GM21515 (cell line): ENCODE measurements around the gene ZCCHC14.
"Not testable (repeated sequence)": the region's sequence is repeated elsewhere in the genome, so short reads cannot be mapped to it uniquely, and the experiment has no call there.

Experiments
- ATAC-seq: cut with Tn5 transposase; IDR thresholded peaks from one replicate; pipeline ENCODE4 v1.9.1; 2021; ENCODE audit not compliant: unreplicated experiment

The ZCCHC14 gene

GRCh38 chr16:87497767-87498290, 5.0 kb upstream of the ZCCHC14 start:
- not testable (repeated sequence) for ATAC-seq

GRCh38 chr16:87497023-87497766, 4.4 kb upstream of the ZCCHC14 start:
- ATAC-seq, result not testable (repeated sequence)

DNA sequence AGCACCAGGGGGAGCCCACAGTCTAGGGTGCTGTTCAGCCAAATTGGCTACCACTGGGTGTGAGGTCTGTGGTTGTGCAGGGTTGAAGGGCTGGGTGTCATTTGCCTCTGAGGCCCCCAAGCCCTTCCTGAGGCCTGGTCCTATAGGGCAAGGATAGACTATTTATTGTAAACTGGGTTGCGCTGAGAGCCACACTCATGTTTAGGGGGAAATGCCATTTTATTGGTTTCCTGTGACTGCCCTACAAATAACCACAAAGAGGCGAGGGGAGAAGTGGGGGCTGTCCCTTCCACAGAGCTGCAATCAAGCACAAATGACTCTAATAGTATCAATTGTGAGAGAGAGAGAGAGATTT, 3.6 kb upstream of the ZCCHC14 start:
- ATAC-seq, result no peak

GRCh38 chr16:87495578-87496446, 3.0 kb upstream of the ZCCHC14 start:
- ATAC-seq, result no peak

DNA sequence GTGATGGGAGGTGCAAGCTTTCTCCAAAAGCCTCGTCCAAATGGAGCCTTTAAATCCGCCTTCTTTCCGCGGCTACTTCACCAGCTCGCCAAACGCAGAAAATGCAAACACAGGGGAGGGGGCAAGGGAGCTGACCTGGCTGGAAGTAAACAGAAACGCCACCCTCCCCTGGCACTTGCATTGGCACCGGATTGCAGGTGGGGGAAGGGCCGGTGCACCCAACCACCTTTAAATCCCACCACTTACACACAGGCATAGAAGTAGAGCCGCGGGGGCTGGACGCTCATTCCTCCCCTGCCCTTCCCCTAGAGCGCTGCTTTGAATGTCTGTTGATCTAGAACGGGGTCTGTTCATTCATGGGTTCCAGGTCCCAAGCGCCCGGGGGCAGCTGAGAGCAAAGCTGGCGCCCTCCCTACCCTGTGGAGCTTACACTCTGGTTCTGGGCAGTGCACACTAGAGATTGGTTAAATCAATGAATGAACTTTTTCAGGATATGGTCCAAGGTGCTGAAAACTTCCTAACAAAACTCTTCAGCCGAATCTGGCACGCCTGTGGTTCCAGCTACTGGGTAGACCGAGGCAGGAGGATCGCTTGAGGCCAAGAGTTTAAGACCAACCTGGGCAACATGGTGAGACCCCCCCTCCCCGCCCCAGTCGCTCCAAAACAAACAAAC, 920 bp upstream of the ZCCHC14 start:
- ATAC-seq, result no peak

DNA sequence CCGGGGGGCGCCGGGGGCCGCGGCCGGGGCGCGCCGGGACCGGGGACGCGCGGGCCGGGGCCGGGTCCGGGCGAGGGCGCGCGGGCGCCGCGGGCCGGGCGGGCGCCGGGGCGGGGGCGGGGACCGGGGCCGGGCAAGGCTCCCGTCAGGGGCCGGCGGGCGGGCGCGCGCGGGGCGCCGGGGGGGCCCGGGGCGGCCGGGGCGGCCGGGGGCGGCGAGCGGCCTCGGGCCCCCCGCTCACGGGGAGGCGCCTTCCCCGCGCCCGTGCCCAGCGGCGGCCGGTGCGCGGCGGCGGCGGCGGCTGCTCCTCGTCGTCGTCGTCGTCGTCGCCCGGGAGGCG, 563 bp downstream of the ZCCHC14 start:
- ATAC-seq, result no peak

DNA sequence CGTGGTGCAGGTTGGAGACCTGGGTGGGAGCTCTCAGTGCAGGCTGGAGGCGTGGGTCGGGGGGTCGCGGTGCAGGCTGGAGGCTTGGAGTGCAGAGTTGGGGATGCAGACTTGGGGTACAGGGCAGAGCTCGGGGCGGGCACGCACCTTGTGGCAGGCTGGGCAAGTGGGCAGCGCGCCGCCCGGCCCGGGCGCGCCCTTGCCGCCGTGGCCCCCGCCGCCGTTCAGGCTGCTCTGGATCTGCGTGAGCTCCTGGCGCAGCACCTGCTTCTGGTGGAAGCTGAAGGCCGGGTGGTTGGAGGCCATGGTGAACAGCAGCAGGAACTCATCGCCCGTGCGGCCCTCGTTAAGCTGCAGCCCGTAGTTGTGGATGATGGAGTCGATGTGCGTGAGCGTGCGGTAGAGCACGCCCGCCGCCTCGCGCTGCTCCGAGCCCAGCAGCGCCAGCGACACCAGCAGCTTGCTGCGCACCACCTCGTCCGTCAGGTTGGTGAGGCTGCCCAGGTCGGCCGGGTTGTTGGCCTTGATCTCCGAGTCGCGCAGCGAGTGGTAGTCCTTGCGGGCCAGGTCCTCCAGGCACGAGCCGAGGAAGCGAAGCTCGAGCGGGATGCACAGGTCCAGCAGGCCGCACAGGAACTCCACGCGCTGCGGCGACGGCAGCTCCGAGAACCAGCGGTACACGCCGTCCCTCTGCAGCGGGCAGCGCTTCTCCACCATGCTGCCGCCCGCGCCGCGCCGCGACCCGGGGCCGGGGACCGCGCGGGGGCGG, 1.1 kb downstream of the ZCCHC14 start:
- no peak for ATAC-seq

DNA sequence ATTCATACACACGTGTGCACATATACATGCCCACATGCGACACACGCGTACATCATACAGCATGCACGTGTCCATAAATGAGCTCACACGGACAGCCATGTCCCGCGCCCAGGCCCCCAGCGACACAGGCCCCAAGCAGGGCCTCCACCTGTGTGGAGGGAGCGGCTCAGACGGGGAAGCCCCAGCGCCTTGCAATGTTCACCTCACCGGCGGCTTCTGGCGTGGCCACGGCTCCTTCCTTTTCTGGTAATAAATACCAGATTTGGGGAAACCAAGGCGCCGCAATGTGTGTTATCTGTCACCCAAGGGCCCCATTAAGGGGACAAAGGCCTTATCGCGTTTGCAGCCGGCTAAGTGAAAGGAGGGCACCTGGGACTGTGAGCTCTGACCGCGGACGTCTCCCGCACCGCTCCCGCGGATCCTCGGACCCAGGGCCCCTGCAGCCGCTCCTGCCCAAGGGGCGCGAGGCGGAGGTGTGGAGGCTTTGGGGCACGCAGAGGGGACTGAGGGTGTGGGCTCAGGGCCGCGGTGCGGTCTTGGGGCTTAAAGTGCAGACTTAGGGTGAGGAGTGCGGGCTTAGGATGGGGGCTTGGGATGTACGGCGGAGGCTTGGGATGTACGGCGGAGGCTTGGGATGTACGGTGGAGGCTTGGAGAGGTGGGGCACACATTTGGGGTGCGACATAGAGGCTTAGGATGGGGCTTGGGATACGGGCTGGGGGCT, 1.9 kb downstream of the ZCCHC14 start:
- ATAC-seq, result not testable (repeated sequence)

DNA sequence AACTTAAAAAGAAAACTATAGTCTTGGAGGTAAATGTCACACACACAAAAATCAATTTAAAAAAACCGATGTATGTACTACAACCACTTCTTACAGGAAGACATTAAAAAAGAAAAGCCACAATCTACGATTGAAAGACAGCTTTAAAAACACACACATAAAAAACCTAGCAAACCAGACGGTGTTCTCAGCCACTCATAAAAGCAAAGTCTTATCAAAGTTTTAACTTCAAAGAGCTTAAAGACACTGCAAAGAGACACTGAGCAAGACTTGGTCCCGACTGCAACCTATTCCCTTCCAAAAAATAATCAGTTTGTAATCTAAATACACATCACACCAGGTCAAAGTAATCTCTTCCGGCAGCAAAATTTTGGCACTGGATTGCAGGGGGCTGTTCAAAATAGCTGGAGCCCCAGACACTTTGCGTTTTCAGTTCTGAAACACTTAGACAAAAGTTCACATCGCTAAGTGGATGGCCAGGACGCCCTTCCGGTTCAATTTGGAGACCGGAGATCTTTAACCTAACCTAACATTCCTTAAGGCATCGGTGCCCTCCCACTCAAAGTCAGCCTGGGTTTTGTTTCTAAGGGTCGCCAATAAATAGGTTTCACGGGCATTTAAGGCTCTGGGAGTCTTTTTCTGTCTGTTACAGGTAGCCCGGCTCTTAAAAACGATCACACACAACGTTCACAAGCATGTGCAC, 2.6 kb downstream of the ZCCHC14 start:
- no peak for ATAC-seq

DNA sequence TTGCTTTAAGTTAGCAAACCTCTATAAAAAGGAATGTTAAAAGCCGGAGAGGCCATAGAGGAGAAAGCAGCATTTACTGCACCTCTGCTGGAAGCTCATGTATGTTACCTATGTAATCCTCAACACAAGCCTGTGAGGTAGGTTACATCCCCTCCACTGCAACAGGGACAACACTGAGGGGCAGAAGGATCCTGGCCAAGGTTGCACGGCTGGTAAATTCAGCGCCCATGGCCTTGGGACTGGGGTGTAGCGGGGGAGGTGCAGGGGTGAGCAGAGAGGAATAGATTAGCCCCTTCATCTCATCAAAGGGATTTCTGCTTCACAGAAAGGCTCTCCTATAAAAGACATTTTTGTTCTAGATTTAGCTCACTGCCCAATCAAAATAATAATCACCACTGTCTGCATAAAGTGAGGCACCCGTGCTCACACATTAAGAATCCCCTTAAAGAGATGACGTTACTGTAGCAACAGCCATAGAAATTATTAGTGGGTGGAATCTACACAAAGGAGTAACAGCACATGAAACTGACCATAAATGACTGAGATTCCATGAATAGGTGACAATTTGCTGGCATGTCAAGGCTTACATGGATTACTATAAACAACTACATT, 3.3 kb downstream of the ZCCHC14 start:
- ATAC-seq, result no peak

DNA sequence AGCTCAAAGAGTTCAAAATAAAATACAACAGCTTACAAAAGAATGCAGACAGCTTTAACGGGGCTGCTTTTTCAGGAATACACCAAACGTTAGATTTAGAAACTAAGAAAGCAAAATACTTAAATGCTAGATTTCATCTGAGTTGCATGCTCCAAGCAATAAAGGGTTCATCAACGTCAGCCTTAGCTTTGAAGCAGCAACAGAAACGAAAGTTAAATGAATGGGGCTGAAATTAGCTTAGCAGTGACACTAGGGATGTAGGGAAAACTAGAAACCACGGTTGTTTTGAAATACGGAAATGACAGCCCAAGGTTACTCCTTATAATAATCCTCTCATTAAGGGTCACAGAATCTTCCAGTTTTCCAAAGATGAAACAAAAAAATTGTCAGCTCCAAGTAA, 3.9 kb downstream of the ZCCHC14 start:
- ATAC-seq, result not testable (repeated sequence)

DNA sequence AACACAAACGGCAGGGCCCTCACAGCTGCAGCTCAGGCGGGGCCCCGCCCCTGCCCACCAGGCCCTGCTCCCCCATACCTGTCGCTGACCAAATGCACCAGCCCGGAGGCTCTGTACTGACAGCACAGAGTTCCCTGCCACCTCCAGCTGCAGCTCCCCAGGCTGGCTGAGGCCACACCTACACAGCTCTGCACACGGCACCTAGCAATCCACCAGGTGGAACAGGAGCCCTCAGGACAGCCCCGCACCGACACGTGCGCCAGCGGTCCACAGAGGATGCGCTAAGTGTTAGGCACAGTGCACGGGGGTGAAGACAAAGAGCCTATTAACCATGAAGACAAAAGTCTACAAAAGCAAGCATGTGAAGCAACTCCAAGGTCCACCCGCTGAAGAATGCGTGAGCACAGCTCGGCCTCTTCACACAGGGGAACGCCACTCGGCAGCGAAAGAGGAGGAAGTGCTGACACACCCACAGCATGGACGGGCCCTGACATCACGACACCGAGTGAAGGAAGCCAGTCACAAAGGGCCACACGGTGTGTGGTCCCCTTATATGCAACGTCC, 5.4 kb downstream of the ZCCHC14 start:
- ATAC-seq, result no peak

DNA sequence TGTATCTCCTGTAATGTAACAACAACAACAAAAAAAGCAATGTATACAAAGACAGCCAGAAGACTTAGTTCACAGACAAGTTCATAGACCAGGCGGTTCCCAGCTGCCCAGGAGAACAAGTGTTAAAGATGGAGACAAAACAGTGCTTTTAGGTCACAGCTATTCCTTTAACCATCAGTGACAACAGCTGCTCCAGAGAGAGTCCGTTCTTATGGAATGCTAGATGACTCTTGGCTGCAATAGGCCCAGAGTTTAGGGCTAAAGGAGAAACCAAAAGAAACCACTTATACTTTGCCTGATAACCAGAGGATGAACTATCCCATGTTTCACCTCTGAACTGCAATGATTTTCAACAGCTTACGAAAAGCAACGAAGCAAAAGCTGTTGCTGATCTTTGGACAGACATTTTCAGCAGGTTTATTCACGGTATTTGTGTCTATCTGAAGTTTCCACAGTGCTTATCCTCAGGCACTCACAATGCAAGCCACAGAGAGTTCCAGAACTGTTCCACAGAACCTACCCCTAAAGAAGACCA, 6.0 kb downstream of the ZCCHC14 start:
- ATAC-seq, result no peak

- no peak for ATAC-seq
These were observed 6.5 kb downstream of the ZCCHC14 start for GRCh38 chr16:87486282-87486681.

- not testable (repeated sequence) for ATAC-seq
These were observed 7.0 kb downstream of the ZCCHC14 start for GRCh38 chr16:87485792-87486191.

DNA sequence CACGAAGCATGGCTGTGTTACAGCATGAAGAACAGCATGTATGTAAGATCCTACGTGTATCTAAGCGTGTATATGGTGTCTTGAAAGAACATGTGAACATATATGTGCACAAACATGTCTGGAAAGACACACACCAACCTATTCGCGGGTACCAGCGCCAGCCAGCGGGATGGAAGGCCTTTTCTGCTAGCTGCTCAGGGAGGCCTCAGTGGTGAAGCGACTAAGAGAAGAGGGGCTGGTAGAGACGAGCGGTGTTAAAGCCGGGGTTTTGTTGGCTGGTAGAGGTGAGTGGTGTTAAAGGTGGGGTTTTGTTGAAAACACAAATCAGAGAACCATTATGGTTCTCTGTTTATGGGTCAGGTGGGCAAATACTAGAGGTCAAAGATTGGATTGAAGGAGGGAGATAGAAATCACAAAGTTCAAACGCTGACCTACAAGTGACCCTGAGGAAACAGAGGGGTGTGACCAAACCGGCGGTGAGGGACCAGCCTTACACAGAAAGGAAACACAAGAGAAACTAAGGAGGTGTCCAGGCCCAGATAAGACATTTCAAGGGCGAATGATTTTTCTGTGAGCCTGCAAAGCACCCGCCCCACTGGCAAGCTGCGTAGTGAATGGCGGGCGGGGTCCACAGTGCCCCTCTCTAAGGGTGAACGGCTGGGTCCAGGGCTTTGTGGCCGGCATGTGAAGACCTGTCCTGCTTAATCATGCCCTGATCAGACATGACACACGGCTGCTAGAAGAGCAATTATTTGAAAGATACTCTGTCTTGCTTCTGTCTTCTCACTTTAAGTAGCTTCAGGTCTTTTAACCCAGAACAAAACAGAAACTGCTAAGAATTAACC, 8.1 kb downstream of the ZCCHC14 start:
- no peak for ATAC-seq

GRCh38 chr16:87483481-87483880, 9.3 kb downstream of the ZCCHC14 start:
- no peak for ATAC-seq

DNA sequence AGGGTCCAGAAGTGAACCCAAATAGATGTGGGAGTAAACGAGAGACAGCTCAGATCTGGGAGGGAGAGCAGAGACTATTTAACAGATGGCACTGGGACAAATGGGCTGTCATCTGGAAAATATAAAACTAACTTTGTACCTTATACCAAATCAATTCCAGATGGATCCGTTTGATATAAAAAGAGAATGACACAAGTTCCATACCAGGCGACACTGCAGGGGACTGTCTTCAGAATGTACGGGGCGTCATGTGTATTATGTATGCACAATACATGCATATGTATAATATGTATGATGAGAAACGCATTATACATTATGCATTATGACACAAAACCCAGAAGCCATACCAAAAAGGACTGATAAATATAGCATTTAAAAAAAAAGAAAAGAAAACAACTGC, 10.2 kb downstream of the ZCCHC14 start:
- ATAC-seq, result not testable (repeated sequence)
